Measurements from ENCODE around the gene TAOK2.

DNA sequence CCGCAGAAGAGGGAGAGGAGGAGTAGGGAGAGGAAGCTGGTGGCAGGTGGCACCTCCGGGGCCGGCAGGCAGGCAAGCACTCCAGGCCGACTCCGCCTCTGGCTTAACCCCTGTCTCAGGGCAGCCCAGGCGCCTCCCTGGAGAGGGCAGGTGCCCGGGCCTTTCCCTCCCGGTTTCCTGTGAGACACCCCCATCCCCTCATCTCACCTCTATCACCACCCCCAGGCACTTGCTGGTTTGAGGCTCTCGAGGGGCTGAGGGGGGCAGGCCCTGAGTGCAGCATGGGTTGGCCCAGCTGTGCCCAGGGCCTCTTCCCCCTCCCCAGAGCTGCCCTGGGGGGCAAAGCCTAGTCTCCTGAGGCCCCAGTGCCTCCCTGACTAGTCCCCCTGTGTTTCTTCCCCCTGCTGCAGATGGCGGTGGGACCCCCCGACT is 31.2 kb downstream of the TAOK2 start:
- no peak for TF ChIP-seq POLR2A (IDR thresholded peaks at IDR 0.05)
- TF ChIP-seq, protein P1, sequence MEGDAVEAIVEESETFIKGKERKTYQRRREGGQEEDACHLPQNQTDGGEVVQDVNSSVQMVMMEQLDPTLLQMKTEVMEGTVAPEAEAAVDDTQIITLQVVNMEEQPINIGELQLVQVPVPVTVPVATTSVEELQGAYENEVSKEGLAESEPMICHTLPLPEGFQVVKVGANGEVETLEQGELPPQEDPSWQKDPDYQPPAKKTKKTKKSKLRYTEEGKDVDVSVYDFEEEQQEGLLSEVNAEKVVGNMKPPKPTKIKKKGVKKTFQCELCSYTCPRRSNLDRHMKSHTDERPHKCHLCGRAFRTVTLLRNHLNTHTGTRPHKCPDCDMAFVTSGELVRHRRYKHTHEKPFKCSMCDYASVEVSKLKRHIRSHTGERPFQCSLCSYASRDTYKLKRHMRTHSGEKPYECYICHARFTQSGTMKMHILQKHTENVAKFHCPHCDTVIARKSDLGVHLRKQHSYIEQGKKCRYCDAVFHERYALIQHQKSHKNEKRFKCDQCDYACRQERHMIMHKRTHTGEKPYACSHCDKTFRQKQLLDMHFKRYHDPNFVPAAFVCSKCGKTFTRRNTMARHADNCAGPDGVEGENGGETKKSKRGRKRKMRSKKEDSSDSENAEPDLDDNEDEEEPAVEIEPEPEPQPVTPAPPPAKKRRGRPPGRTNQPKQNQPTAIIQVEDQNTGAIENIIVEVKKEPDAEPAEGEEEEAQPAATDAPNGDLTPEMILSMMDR (IDR thresholded peaks at IDR 0.05 in 4 of 5, conservative IDR thresholded peaks at IDR 0.05 in 1 of 5) = no peak

All from gastrocnemius medialis (tissue), 4 donors.